GM19372 (cell line): ENCODE measurements around the gene ZNF346.
"Not testable (repeated sequence)": the region's sequence is repeated elsewhere in the genome, so short reads cannot be mapped to it uniquely, and the experiment has no call there.

Experiments
- ATAC-seq: cut with Tn5 transposase; IDR thresholded peaks from one replicate; pipeline ENCODE4 v1.9.1; 2021; ENCODE audit warnings: mild to moderate bottlenecking, low read depth, moderate library complexity; ENCODE audit not compliant: unreplicated experiment

Gene ZNF346, protein sequence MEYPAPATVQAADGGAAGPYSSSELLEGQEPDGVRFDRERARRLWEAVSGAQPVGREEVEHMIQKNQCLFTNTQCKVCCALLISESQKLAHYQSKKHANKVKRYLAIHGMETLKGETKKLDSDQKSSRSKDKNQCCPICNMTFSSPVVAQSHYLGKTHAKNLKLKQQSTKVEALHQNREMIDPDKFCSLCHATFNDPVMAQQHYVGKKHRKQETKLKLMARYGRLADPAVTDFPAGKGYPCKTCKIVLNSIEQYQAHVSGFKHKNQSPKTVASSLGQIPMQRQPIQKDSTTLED

GRCh38 chr5:177022386-177023302 is at the start of gene ZNF346:
ZNF346 (plus strand) TSS chr5:177022696; CDS start chr5:177022739, 43 bp downstream.
- peak; percentile 88 for ATAC-seq

GRCh38 chr5:176979669-176980068 is 42.8 kb upstream of the ZNF346 start:
- no peak for ATAC-seq

DNA sequence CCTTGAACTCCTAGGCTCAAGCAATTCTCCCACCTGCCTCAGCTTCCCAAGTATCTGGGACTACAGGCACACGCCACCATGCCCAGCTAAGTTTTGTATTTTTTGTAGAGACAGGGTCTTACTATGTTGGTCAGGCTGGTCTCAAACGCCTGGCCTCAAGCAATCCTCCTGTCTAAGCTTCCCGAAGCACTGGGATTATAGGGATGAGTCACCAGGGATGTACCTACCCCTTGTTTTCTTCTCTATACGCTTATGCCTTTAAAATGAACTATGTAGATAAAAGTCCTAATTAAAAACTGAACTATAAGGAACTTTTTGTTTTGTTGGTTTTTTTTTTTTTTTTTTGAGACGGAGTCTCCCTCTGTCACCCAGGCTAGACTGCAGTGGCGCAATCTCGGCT is 41.7 kb upstream of the ZNF346 start:
- ATAC-seq = no peak

GRCh38 chr5:176983112-176983511 is 39.4 kb upstream of the ZNF346 start:
- not testable (repeated sequence) for ATAC-seq

- not testable (repeated sequence) for ATAC-seq
Observed at GRCh38 chr5:176983593-176983992, 38.9 kb upstream of the ZNF346 start.

DNA sequence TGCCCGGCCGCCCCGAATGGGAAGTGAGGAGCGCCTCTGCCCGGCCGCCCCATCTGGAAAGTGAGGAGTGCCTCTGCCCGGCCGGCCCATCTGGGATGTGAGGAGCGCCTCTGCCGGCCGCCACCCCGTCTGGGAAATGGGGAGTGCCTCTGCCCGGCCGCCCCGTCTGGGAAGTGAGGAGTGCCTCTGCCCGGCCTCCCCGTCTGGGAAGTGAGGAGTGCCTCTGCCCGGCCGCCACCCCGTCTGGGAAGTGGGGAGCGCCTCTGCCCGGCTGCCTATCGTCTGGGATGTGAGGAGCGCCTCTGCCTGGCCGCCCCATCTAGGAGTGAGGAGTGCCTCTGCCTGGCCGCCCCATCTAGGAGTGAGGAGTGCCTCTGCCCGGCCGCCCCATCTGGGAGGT is 38.3 kb upstream of the ZNF346 start:
- not testable (repeated sequence) for ATAC-seq

DNA sequence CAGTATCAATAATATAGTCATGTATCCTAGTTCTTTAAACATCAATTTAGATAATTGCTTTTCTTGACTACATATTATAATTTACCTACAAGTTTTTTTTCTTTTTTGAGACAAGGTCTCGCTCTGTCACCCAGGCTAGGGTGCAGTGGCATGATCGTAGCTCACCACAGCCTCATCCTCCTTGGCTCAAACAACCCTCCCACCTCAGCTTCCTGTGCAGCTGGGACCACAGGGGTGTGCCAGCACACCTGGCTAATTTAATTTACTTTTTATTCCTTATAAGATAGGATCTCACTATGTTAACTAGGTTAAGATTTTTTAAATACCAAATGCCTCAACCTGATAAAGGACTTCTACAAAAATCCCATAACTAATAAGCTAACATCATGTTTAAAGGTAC is 37.0 kb upstream of the ZNF346 start:
- no peak for ATAC-seq

DNA sequence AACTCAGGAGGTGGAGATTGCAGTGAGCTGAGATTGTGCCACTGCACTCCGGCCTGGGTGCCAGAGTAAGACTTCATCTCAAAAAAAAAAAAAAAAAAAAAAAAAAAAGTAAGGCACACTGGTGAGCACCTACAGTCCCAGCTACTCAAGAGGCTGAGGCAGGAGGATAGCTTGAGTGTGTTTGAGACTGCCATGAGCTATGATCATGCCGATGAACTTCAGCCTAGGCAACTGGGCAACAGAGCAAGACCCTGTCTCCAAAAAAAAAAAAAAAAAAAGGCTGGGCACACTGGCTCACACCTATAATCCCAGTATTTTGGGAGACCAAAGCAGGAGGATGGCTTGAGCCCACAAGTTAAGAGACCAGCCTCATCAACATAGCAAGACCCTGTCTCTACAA is 36.2 kb upstream of the ZNF346 start:
- ATAC-seq = no peak

DNA sequence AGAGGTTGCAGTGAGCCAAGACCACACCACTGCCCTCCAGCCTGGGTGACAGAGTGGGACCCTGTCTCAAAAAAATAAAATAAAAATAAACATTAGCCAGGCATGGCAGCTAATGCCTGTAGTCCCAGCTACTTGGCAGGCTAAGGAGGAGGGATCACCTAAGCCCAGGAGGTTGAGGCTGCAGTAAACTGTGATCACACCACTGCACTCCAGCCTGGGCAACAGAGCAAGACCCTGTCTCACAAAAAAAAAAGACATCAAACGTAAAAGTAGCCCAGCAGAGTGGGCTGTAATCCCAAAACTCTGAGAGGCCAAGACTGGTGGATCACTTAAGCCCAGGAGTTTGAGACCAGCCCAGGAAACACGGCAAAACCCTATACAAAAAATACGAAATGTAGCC is 34.9 kb upstream of the ZNF346 start:
- no peak for ATAC-seq

DNA sequence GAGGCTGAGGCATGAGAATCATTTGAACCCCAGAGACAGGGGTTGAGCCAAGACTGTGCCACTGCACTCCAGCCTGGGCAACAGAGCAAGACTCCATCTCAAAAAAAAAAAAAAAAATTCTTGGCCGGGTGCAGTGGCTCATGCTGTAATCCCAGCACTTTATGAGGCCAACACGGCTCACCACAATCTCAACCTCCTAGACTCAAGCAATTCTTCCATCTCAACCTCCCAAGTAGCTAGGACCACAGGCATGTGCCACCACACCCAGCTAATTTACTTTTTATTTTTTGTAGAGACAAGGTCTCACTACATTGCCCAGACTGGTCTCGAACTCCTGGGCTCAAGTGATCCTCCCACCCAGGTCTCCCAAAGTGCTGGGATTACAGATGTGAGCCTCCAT is 29.4 kb upstream of the ZNF346 start:
- not testable (repeated sequence) for ATAC-seq

DNA sequence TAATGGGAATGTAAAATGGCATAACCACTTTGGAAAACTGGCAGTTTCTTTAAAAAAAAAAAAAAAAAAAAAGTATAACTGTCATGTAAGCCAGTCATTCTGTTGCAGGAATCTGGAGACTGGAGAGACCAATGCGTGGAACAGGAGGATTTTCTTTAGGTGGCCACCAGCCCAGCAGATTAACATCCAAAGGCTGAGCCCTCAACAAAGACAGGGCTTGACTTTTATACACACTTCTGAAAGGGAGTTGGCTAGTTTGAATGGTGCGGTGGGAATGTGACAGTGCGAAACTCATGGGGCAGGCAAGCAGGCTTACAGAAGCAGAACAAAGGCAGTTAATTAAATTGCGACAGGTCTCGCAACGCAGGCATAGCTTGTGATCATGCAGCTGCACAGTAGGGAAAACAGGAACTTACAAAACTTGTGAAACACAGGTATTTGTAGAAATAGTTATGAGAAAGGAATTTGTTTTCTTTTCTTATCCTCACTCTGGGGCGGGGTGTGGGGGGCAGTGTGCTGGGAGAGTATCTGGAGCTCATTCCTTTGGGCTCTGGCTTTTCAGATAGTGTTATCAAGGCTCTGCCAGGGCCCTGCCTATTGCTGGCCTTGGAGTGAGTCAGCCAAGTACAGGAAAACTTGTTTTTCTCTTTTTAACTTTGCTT is 27.9 kb upstream of the ZNF346 start:
- no peak for ATAC-seq

DNA sequence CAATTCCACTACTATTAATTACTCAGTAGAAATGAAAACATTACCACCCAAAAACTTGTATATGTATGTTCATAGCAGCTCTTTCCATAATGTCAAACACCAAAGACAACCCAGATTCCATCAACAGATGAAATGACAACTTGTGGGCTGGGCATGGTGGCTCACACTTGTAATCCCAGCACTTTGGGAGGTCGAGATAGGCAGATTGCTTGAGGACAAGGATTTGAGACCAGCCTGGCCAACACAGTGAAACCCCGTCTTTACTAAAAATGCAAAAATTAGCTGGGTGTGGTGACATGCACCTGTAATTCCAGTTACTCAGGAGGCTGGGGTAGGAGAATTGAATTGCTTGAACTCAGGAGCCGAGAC is 27.4 kb upstream of the ZNF346 start:
- no peak for ATAC-seq

- peak; percentile 60 for ATAC-seq
Observed at GRCh38 chr5:176995896-176996767, 26.4 kb upstream of the ZNF346 start.

GRCh38 chr5:176996780-176997179 is 25.7 kb upstream of the ZNF346 start:
- no peak for ATAC-seq

GRCh38 chr5:176998828-176999227 is 23.7 kb upstream of the ZNF346 start:
- no peak for ATAC-seq

DNA sequence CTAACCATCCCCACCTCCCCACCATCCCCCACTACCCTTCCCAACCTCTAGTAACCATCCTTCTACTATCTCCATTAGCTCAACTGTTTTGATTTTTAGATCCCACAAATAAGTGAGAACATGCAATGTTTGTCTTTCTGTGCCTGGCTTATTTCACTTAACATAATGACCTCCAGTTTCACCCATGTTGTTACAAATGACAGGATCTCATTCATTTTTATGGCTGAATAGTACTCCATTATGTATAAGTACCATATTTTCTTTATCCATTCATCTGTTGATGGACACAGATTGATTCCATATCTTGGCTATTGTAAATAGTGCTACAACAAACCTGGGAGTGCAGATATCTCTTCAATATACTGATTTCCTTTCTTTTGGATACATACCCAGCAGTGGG is 23.0 kb upstream of the ZNF346 start:
- not testable (repeated sequence) for ATAC-seq

- no peak for ATAC-seq
Observed at GRCh38 chr5:177003649-177004048, 18.8 kb upstream of the ZNF346 start.

DNA sequence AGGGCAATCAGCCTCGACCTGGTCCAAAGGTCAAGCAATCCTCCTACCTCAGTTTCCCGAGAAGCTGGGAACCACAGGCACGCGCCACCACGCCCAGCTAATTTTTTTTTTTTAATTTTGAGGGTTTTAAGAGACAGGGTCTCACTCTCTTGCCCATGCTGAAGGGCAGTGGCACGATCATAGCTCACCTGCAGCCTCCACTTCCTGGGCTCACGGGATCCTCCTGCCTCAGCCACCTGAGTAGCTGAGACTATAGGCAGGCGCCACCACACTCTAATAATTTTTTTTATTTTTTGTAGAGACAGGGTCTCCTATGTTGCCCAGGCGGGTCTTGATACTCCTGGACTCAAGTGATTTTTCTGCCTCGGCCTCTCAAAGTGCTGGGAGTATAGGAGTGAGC is 17.5 kb upstream of the ZNF346 start:
- ATAC-seq = no peak

DNA sequence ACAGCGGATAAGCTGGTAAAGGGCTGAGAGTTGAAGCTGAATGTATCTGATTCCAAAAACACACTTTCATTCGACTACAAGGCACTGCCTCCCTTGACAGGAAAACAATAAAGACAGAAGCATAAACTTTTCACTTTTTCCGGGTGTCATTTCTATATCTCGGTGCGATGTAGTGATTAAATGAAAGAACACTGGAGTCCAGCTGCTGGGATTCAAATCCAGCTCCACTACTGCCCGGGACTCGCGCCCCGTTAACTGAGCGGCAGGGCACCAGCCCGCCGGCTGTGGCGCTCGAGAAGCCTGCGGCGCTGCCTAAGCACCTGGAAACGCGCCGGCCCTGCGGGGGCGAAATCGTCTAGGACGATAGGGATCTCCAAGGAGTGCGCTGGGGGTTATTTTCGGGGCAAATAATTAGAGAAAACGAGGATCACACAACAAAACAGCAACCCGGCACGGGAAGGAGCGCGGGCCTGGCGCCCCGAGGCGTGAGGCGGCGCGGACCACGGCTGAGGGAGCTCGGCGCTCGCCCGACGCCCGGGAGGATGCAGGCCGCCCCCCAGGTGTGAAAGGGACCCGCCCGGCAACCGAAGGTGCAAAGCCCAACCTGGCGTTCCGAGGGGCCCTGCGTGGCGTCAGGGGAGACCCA is 16.8 kb upstream of the ZNF346 start:
- ATAC-seq = peak; percentile 43
